Measurements from ENCODE around the gene ZNF574. TPM values are rescaled to one million over a fixed set of nuclear protein-coding genes. Genes with fewer than 3 reads are reported as not detected.

The ZNF574 gene
- total and polyA plus RNA-seq, 2 experiments from 2014 or later, result 19.4 to 61.2 TPM

DNA sequence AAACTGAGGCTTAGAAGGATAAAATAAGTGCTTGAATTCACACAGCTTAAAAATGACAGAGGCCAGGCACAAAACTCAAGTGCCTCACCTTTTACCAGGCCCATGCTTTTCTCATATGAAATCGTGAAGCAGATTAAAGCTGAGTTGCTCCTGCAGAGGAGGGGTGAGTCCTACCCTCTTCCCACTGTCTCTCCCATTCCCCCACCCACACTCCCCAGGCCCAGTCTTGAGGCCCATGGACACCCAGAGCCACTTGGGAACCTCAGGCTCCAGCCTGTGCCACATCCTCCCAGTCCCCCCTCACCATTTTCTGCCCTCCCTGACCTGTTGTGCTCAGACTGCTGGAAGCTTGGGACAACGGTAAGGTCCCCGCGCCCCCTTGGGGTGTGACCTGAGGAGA, 17.5 kb downstream of the ZNF574 start:
- ATAC-seq (no peak), DNase-seq (ENCODE audit: low spot score) (no peak)
- peaks cover 36% of the 10 kb centered on the region for H3K4me1 Mint-ChIP-seq
- no peaks in the 10 kb centered on the region for H3K9me3 Mint-ChIP-seq
- no peaks in the 10 kb centered on the region for H3K36me3 ChIP-seq (ENCODE audit: insufficient read depth)
- H3K27ac Mint-ChIP-seq, result no peak overlapping the region
- TF ChIP-seq, protein P1, sequence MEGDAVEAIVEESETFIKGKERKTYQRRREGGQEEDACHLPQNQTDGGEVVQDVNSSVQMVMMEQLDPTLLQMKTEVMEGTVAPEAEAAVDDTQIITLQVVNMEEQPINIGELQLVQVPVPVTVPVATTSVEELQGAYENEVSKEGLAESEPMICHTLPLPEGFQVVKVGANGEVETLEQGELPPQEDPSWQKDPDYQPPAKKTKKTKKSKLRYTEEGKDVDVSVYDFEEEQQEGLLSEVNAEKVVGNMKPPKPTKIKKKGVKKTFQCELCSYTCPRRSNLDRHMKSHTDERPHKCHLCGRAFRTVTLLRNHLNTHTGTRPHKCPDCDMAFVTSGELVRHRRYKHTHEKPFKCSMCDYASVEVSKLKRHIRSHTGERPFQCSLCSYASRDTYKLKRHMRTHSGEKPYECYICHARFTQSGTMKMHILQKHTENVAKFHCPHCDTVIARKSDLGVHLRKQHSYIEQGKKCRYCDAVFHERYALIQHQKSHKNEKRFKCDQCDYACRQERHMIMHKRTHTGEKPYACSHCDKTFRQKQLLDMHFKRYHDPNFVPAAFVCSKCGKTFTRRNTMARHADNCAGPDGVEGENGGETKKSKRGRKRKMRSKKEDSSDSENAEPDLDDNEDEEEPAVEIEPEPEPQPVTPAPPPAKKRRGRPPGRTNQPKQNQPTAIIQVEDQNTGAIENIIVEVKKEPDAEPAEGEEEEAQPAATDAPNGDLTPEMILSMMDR (conservative IDR thresholded peaks at IDR 0.05; ENCODE audit: low read depth in 2 of 2), result 0 out of 4 replicates have a peak, but pooled peaks of 1 of the 2 experiments have one; percentile 5
- TF ChIP-seq, protein P2, sequence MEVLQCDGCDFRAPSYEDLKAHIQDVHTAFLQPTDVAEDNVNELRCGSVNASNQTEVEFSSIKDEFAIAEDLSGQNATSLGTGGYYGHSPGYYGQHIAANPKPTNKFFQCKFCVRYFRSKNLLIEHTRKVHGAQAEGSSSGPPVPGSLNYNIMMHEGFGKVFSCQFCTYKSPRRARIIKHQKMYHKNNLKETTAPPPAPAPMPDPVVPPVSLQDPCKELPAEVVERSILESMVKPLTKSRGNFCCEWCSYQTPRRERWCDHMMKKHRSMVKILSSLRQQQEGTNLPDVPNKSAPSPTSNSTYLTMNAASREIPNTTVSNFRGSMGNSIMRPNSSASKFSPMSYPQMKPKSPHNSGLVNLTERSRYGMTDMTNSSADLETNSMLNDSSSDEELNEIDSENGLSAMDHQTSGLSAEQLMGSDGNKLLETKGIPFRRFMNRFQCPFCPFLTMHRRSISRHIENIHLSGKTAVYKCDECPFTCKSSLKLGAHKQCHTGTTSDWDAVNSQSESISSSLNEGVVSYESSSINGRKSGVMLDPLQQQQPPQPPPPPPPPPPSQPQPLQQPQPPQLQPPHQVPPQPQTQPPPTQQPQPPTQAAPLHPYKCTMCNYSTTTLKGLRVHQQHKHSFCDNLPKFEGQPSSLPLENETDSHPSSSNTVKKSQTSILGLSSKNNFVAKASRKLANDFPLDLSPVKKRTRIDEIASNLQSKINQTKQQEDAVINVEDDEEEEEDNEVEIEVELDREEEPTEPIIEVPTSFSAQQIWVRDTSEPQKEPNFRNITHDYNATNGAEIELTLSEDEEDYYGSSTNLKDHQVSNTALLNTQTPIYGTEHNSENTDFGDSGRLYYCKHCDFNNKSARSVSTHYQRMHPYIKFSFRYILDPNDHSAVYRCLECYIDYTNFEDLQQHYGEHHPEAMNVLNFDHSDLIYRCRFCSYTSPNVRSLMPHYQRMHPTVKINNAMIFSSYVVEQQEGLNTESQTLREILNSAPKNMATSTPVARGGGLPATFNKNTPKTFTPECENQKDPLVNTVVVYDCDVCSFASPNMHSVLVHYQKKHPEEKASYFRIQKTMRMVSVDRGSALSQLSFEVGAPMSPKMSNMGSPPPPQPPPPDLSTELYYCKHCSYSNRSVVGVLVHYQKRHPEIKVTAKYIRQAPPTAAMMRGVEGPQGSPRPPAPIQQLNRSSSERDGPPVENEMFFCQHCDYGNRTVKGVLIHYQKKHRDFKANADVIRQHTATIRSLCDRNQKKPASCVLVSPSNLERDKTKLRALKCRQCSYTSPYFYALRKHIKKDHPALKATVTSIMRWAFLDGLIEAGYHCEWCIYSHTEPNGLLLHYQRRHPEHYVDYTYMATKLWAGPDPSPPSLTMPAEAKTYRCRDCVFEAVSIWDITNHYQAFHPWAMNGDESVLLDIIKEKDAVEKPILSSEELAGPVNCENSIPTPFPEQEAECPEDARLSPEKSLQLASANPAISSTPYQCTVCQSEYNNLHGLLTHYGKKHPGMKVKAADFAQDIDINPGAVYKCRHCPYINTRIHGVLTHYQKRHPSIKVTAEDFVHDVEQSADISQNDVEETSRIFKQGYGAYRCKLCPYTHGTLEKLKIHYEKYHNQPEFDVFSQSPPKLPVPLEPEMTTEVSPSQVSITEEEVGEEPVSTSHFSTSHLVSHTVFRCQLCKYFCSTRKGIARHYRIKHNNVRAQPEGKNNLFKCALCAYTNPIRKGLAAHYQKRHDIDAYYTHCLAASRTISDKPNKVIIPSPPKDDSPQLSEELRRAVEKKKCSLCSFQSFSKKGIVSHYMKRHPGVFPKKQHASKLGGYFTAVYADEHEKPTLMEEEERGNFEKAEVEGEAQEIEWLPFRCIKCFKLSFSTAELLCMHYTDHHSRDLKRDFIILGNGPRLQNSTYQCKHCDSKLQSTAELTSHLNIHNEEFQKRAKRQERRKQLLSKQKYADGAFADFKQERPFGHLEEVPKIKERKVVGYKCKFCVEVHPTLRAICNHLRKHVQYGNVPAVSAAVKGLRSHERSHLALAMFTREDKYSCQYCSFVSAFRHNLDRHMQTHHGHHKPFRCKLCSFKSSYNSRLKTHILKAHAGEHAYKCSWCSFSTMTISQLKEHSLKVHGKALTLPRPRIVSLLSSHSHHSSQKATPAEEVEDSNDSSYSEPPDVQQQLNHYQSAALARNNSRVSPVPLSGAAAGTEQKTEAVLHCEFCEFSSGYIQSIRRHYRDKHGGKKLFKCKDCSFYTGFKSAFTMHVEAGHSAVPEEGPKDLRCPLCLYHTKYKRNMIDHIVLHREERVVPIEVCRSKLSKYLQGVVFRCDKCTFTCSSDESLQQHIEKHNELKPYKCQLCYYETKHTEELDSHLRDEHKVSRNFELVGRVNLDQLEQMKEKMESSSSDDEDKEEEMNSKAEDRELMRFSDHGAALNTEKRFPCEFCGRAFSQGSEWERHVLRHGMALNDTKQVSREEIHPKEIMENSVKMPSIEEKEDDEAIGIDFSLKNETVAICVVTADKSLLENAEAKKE (CRISPR knock-in tag; IDR thresholded peaks at IDR 0.05), result no peak
- H3K36me3 Mint-ChIP-seq (ENCODE audit: low read depth), result no peaks in the 10 kb centered on the region
- H2AFZ ChIP-seq, result no peak overlapping the region
- no peaks in the 10 kb centered on the region for H3K27me3 ChIP-seq (ENCODE audit: insufficient read depth)
- H3K4me1 ChIP-seq (ENCODE audit: insufficient read depth), result peaks cover 9% of the 10 kb centered on the region; the same call in 1 of the 2 replicates
- H3K4me3 Mint-ChIP-seq, result no peak overlapping the region
- no peaks in the 10 kb centered on the region for H3K79me2 ChIP-seq (replicated peaks; ENCODE audit: insufficient read depth)
- no peak overlapping the region for H3K4me2 ChIP-seq
- H4K20me1 ChIP-seq (replicated peaks; ENCODE audit: insufficient read depth), result no peaks in the 10 kb centered on the region
- peaks cover 17% of the 10 kb centered on the region for H3K27me3 Mint-ChIP-seq (ENCODE audit: insufficient read depth, low read depth, poor library complexity)
- H3K4me3 ChIP-seq, result no peak overlapping the region
- H3K27ac ChIP-seq (ENCODE audit: low read depth), result no peak overlapping the region
- H3K9me2 ChIP-seq (ENCODE audit: insufficient read depth), result no peaks in the 10 kb centered on the region
- H3F3A ChIP-seq (replicated peaks; ENCODE audit: low read depth), result 0 out of 2 replicates have a peak, but pooled peaks cover 9% of the 10 kb centered on the region

DNA sequence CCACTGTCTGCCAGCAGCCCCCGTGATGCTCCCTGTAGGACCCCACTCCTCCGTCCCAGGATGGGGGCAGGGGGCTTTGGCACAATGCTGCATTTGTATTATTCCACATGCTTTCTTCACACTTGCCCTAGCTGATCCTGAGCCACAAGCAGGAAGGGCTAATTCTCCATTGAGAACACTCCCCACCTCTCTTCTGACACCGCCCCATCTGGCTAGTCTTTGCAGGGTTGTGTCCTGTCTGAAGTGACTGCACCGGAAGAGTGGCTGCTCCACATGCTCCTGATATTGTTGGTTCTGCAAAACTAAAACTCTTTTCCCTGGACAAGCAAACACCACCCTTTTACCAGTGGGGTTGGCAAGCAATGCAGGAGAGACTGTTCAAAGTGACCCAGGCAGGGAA, 18.0 kb downstream of the ZNF574 start:
- Mint-ChIP-seq H3K27ac (no peak overlapping the region), H3K4me1 (peaks cover 33% of the 10 kb centered on the region), H3K27me3 (ENCODE audit: insufficient read depth, low read depth, poor library complexity) (peaks cover 17% of the 10 kb centered on the region), H3K36me3 (ENCODE audit: low read depth) (no peaks in the 10 kb centered on the region), H3K9me3 (no peaks in the 10 kb centered on the region), H3K4me3 (no peak overlapping the region)
- Histone ChIP-seq H3K4me2 (no peak overlapping the region), H3K4me1 (ENCODE audit: insufficient read depth) (peaks cover 5% of the 10 kb centered on the region; the same call in 1 of the 2 replicates), H4K20me1 (replicated peaks; ENCODE audit: insufficient read depth) (no peaks in the 10 kb centered on the region), H3K27me3 (ENCODE audit: insufficient read depth) (no peaks in the 10 kb centered on the region), H3K27ac (ENCODE audit: low read depth) (no peak overlapping the region), H3K4me3 (no peak overlapping the region), H2AFZ (no peak overlapping the region), H3K79me2 (replicated peaks; ENCODE audit: insufficient read depth) (no peaks in the 10 kb centered on the region), H3F3A (replicated peaks; ENCODE audit: low read depth) (0 out of 2 replicates have a peak, but pooled peaks cover 9% of the 10 kb centered on the region), H3K9me2 (ENCODE audit: insufficient read depth) (no peaks in the 10 kb centered on the region), H3K36me3 (ENCODE audit: insufficient read depth) (no peaks in the 10 kb centered on the region)
- DNase-seq (ENCODE audit: low spot score) (no peak), ATAC-seq (no peak)
- TF ChIP-seq ZNF114 (CRISPR knock-in tag; IDR thresholded peaks at IDR 0.05), result no peak
- no peak for TF ChIP-seq ZNF331 (CRISPR knock-in tag; IDR thresholded peaks at IDR 0.05; ENCODE audit: low read depth)
- TF ChIP-seq CREB1 (CRISPR knock-in tag; IDR thresholded peaks at IDR 0.05; ENCODE audit: low read depth), result no peak
- TF ChIP-seq, protein P1 (conservative IDR thresholded peaks at IDR 0.05; ENCODE audit: low read depth in 2 of 2), result no peak
- TF ChIP-seq JUNB (IDR thresholded peaks at IDR 0.05; ENCODE audit: unreplicated experiment), result no peak
- no peak for TF ChIP-seq EZH2phosphoT487 (IDR thresholded peaks at IDR 0.05; ENCODE audit: unreplicated experiment)
- no peak for TF ChIP-seq EZH2 (IDR thresholded peaks at IDR 0.05; ENCODE audit: low read depth, unreplicated experiment)
- TF ChIP-seq, protein P3, sequence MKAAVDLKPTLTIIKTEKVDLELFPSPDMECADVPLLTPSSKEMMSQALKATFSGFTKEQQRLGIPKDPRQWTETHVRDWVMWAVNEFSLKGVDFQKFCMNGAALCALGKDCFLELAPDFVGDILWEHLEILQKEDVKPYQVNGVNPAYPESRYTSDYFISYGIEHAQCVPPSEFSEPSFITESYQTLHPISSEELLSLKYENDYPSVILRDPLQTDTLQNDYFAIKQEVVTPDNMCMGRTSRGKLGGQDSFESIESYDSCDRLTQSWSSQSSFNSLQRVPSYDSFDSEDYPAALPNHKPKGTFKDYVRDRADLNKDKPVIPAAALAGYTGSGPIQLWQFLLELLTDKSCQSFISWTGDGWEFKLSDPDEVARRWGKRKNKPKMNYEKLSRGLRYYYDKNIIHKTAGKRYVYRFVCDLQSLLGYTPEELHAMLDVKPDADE (IDR thresholded peaks at IDR 0.05), result no peak
- no peak for TF ChIP-seq STAT1 (IDR thresholded peaks at IDR 0.05; ENCODE audit: unreplicated experiment)
- no peak for TF ChIP-seq NANOG (IDR thresholded peaks at IDR 0.05; ENCODE audit: borderline replicate concordance)
